Retinal pigment epithelial cell (primary cell): ENCODE results near the gene AGBL1.

Source experiments
- DNase-seq: peaks from one replicate; pipeline ENCODE4 v3.0.0-alpha.2; 2010; ENCODE audit warnings: low read depth
- H3K4me3 ChIP-seq: 2 replicates; pipeline ENCODE4 v1.5.1; 2011; ENCODE audit warnings: mild to moderate bottlenecking, low read length, control low read depth, moderate library complexity
- CTCF ChIP-seq: conservative IDR thresholded peaks from 2 replicates; pipeline ENCODE4 v1.5.1; 2011; ENCODE audit warnings: low read depth, low read length, control low read depth, inconsistent platforms

AGBL1 gene

GRCh38 chr15:86488046-86488445 lies 408.4 kb downstream of the AGBL1 start:
- TF ChIP-seq CTCF: no peak
- no peak for DNase-seq
- H3K4me3 ChIP-seq: no peak overlapping the region

GRCh38 chr15:86489981-86490380 lies 410.3 kb downstream of the AGBL1 start:
- no peak for DNase-seq
- no peak overlapping the region for H3K4me3 ChIP-seq
- TF ChIP-seq CTCF: no peak

GRCh38 chr15:86491118-86491517 lies 411.4 kb downstream of the AGBL1 start:
- DNase-seq: no peak
- no peak overlapping the region for H3K4me3 ChIP-seq
- TF ChIP-seq CTCF: no peak

- no peak for TF ChIP-seq CTCF
- DNase-seq: no peak
- no peak overlapping the region for H3K4me3 ChIP-seq
Measured at GRCh38 chr15:86493884-86494283, 414.2 kb downstream of the AGBL1 start.

GRCh38 chr15:86494475-86494874 lies 414.8 kb downstream of the AGBL1 start:
- DNase-seq: no peak
- TF ChIP-seq CTCF: no peak
- H3K4me3 ChIP-seq: no peak overlapping the region

GRCh38 chr15:86502301-86502700 lies 422.6 kb downstream of the AGBL1 start:
- DNase-seq: no peak
- no peak for TF ChIP-seq CTCF
- no peak overlapping the region for H3K4me3 ChIP-seq

- H3K4me3 ChIP-seq: no peak overlapping the region
- no peak for TF ChIP-seq CTCF
- DNase-seq: no peak
Measured at GRCh38 chr15:86505951-86506350, 426.3 kb downstream of the AGBL1 start.
